ENCODE results near the gene TMEM253. TPM values are rescaled to one million over a fixed set of nuclear protein-coding genes. Genes with fewer than 3 reads are reported as not detected.

Gene TMEM253
- not detected for total RNA-seq

- no peaks in the 10 kb centered on the region for H3K9me3 Mint-ChIP-seq
- H3K36me3 Mint-ChIP-seq (ENCODE audit: low read depth), result no peaks in the 10 kb centered on the region
- H3K27me3 Mint-ChIP-seq, result no peaks in the 10 kb centered on the region
- H3K4me3 Mint-ChIP-seq, result peak within 1 kb of the TSS; percentile 93
- no peak for ATAC-seq (replicated peaks)
- H3K4me1 Mint-ChIP-seq, result peaks cover 27% of the 10 kb centered on the region
- peak within 1 kb of the TSS; percentile 85 for H3K27ac Mint-ChIP-seq
These were observed at the start of gene TMEM253 for GRCh38 chr14:21100931-21101330. TMEM253 (plus strand) TSS chr14:21101066; CDS start chr14:21101344, 278 bp downstream.

- Mint-ChIP-seq H3K27me3 (peaks cover 5% of the 10 kb centered on the region), H3K27ac (no peak overlapping the region), H3K4me1 (no peaks in the 10 kb centered on the region), H3K36me3 (ENCODE audit: low read depth) (no peaks in the 10 kb centered on the region), H3K4me3 (no peak overlapping the region), H3K9me3 (no peaks in the 10 kb centered on the region)
- ATAC-seq (replicated peaks), result no peak
These were observed 47.4 kb upstream of the TMEM253 start for GRCh38 chr14:21053184-21054122.

DNA sequence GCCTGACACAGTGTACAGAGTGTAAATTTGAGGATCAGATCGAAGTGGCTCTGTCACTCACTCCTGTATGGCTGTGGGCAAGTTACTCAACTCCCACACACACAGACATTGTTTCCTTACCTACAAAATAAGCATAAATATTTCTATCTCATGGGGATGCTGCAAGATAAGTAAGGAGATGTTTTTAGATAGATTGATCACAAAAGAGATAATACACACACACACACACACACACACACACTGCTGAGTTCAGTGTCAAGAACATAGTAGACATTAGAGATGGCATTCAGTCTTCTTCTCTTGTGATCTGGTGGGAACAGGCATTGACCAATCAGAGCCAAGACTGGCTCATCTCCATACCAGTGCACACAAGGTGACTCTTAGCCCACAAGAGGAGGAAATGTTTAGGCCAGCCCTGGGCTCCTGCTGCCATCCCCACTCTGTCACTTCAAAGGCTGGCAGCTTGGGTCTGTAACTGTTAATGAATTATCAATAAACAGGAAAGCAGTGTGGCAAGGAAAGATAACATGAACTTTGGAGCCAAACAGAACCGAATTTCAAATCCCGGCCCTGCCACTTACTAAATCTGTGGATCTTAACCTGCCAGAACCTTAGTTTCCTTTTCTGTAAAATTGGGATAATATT is 46.6 kb upstream of the TMEM253 start:
- no peaks in the 10 kb centered on the region for H3K36me3 Mint-ChIP-seq (ENCODE audit: low read depth)
- no peaks in the 10 kb centered on the region for H3K4me1 Mint-ChIP-seq
- H3K27me3 Mint-ChIP-seq, result peaks cover 5% of the 10 kb centered on the region
- no peak overlapping the region for H3K27ac Mint-ChIP-seq
- H3K9me3 Mint-ChIP-seq, result no peaks in the 10 kb centered on the region
- H3K4me3 Mint-ChIP-seq, result no peak overlapping the region
- ATAC-seq (replicated peaks), result peak; percentile 76

- no peaks in the 10 kb centered on the region for H3K36me3 Mint-ChIP-seq (ENCODE audit: low read depth)
- H3K27ac Mint-ChIP-seq, result no peak overlapping the region
- H3K27me3 Mint-ChIP-seq, result peaks cover 7% of the 10 kb centered on the region
- no peak for ATAC-seq (replicated peaks)
- no peaks in the 10 kb centered on the region for H3K4me1 Mint-ChIP-seq
- no peaks in the 10 kb centered on the region for H3K9me3 Mint-ChIP-seq
- H3K4me3 Mint-ChIP-seq, result no peak overlapping the region
These were observed 46.1 kb upstream of the TMEM253 start for GRCh38 chr14:21054768-21055145.

DNA sequence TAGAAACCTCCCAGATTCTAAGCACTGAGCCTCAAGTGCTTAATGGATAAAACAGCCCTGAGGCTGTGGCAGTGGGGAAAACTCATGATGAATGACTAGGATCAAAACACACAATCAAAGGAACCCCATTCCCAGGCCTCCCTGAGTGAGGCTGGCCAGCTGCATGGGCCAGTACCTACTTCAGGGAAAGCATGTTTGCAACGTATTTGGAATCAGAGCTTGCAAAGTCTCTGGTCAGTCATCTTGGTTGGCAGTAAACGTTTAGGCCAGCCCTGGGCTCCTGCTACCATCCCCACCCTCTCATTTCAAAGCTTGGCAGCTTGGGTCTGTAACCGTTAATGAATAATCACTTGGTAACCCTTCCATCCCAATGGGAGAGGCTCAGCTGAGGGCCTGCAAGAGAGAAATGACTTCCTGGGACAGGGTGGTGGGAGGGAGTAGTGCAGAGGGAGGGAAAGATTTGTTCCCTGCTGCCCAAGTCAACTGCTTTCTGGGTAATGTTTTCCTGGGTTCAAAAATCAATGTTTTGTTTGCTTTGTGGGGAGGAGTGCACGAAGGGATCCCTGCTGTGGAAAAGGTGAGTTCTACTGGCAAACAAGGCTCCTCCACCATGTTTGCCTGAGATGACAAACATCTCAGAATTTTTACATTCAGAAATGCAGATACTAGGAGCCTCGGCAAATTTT is 45.3 kb upstream of the TMEM253 start:
- ATAC-seq (replicated peaks), result no peak
- Mint-ChIP-seq H3K36me3 (ENCODE audit: low read depth) (no peaks in the 10 kb centered on the region), H3K9me3 (no peaks in the 10 kb centered on the region), H3K4me3 (no peak overlapping the region), H3K4me1 (no peaks in the 10 kb centered on the region), H3K27ac (no peak overlapping the region), H3K27me3 (peaks cover 15% of the 10 kb centered on the region)

DNA sequence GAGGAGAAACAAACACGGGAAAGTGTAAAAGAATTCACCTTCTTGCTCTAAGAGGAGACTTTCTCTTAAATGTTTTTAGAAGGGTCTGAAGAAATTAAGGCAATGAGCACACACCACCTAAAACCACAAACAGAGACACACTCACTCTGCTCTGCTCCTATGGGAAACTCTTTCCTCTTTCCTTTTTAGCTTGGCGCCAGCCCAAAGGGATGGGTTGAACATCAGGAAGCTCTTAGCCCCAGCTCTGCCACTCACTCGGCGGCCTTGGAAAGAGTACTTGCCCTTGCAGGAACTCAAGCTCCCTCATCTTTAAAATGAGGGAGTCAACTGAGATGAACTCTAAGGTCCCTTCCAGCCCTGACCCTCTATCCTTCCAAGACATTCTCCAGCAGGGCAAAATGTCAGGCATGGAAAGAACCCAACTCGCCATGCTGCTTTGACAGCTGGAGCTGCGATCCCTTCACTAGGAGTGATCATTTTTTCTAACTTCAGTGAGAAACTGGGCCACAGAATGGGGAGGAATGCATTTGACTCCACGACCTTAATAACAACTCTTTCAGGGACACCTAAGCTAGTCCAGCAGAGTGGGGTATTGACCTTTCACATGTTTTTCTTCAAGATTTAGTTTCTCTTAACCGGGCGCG is 44.2 kb upstream of the TMEM253 start:
- Mint-ChIP-seq H3K9me3 (no peaks in the 10 kb centered on the region), H3K4me1 (no peaks in the 10 kb centered on the region), H3K4me3 (no peak overlapping the region), H3K36me3 (ENCODE audit: low read depth) (no peaks in the 10 kb centered on the region), H3K27me3 (peaks cover 17% of the 10 kb centered on the region), H3K27ac (no peak overlapping the region)
- no peak for ATAC-seq (replicated peaks)

DNA sequence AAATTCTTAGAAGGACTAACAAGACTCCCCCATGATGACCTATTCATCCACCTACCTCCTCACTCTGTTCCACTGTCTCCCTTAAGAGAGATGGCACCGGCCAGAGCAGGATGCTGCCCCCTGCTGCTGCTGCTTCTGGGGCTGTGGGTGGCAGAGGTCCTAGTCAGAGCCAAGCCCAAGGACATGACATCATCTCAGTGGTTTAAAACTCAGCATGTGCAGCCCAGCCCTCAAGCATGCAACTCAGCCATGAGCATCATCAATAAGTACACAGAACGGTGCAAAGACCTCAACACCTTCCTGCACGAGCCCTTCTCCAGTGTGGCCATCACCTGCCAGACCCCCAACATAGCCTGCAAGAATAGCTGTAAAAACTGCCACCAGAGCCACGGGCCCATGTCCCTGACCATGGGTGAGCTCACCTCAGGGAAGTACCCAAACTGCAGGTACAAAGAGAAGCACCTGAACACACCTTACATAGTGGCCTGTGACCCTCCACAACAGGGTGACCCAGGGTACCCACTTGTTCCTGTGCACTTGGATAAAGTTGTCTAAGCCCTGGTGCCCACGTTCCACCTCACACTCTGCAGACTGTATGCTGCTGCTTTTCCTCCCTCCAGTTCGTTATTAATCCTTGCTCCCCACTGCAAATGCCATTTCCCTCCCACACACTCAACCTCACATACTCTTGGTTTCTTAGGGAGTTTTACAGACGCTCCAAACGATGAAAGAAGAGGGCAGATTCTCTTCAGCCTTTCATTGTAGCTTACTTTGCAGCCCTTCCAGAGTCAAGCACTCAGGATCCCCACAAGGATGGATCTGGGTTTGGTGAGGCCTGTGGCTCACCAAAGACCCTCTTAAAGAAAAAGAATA is 42.8 kb upstream of the TMEM253 start, which contains the start of gene RNASE8:
RNASE8 (plus strand) TSS at position 20 of the 873 bp plus-strand sequence; CDS start at position 91, 71 bp downstream.
- Mint-ChIP-seq H3K4me3 (no peak within 1 kb of the TSS), H3K9me3 (no peaks in the 10 kb centered on the region), H3K4me1 (no peaks in the 10 kb centered on the region), H3K27me3 (peaks cover 18% of the 10 kb centered on the region), H3K27ac (no peak within 1 kb of the TSS), H3K36me3 (ENCODE audit: low read depth) (no peaks in the 10 kb centered on the region)
- ATAC-seq (replicated peaks), result peak; percentile 73

GRCh38 chr14:21058903-21059302 is 42.0 kb upstream of the TMEM253 start:
- H3K9me3 Mint-ChIP-seq, result no peaks in the 10 kb centered on the region
- no peak overlapping the region for H3K4me3 Mint-ChIP-seq
- H3K36me3 Mint-ChIP-seq (ENCODE audit: low read depth), result no peaks in the 10 kb centered on the region
- no peak for ATAC-seq (replicated peaks)
- H3K27ac Mint-ChIP-seq, result no peak overlapping the region
- peaks cover 18% of the 10 kb centered on the region for H3K27me3 Mint-ChIP-seq
- H3K4me1 Mint-ChIP-seq, result no peaks in the 10 kb centered on the region

DNA sequence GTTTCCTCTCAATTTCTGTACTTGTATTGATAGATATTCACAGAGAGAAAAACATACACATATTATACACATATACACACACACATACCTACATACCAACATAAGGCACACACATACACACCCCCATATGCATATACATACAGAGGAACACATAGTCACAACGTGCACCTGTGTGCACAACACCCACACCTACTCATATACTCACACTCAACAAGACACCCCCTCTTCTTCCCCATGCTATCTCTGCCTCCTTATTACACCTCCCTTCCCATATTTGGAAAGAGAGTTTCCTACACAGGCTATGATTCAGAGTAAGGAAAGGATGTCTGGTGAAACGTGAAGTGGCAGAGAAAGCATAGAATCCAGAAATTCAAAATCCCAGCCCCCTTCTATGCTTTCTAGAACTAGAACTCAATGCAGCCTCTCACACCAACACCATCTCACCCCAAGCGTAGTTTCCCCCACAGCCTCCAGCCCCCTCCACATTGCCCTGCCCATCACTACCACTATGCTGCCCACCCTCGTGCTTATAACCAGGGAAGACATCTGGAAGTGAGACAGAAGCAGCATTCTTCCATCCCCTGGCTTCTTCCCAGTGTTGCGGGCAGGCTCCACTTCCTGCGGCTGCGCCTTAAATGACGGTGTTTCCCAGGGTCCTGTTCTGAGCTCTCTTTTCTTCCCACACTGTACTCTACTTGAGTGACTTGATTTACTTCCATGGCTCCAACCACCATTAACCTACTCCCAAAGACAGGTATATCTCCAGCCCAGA is 40.8 kb upstream of the TMEM253 start:
- H3K27ac Mint-ChIP-seq, result no peak overlapping the region
- H3K36me3 Mint-ChIP-seq (ENCODE audit: low read depth), result no peaks in the 10 kb centered on the region
- H3K4me3 Mint-ChIP-seq, result no peak overlapping the region
- H3K4me1 Mint-ChIP-seq, result no peaks in the 10 kb centered on the region
- no peak for ATAC-seq (replicated peaks)
- H3K9me3 Mint-ChIP-seq, result no peaks in the 10 kb centered on the region
- peaks cover 18% of the 10 kb centered on the region for H3K27me3 Mint-ChIP-seq

- no peaks in the 10 kb centered on the region for H3K9me3 Mint-ChIP-seq
- no peak for ATAC-seq (replicated peaks)
- H3K27ac Mint-ChIP-seq, result no peak overlapping the region
- H3K36me3 Mint-ChIP-seq (ENCODE audit: low read depth), result no peaks in the 10 kb centered on the region
- no peak overlapping the region for H3K4me3 Mint-ChIP-seq
- H3K4me1 Mint-ChIP-seq, result no peaks in the 10 kb centered on the region
- H3K27me3 Mint-ChIP-seq, result peaks cover 24% of the 10 kb centered on the region
These were observed 40.1 kb upstream of the TMEM253 start for GRCh38 chr14:21060614-21061346.

GRCh38 chr14:21061347-21061668 is 39.6 kb upstream of the TMEM253 start:
- no peak overlapping the region for H3K27ac Mint-ChIP-seq
- H3K9me3 Mint-ChIP-seq, result no peaks in the 10 kb centered on the region
- no peak for ATAC-seq (replicated peaks)
- no peaks in the 10 kb centered on the region for H3K36me3 Mint-ChIP-seq (ENCODE audit: low read depth)
- no peak overlapping the region for H3K4me3 Mint-ChIP-seq
- H3K27me3 Mint-ChIP-seq, result peaks cover 28% of the 10 kb centered on the region
- H3K4me1 Mint-ChIP-seq, result no peaks in the 10 kb centered on the region

- no peaks in the 10 kb centered on the region for H3K36me3 Mint-ChIP-seq (ENCODE audit: low read depth)
- no peak for ATAC-seq (replicated peaks)
- H3K4me3 Mint-ChIP-seq, result no peak overlapping the region
- no peaks in the 10 kb centered on the region for H3K9me3 Mint-ChIP-seq
- peaks cover 44% of the 10 kb centered on the region for H3K27me3 Mint-ChIP-seq
- no peak overlapping the region for H3K27ac Mint-ChIP-seq
- H3K4me1 Mint-ChIP-seq, result no peaks in the 10 kb centered on the region
These were observed 37.4 kb upstream of the TMEM253 start for GRCh38 chr14:21063479-21063878.
